GM12878 (cell line): Measurements from ENCODE around the gene PREX1.

Experiments
- CTCF ChIP-seq, 3 experiments: IDR thresholded peaks in 2 of 3; conservative IDR thresholded peaks in 1 of 3; 2 replicates each; pipeline ENCODE4 v1.5.1; 2011; ENCODE audit warnings: low read depth in 3 of 3, low read length in 3 of 3, mild to moderate bottlenecking in 3 of 3, control low read depth in 2 of 3, moderate library complexity in 2 of 3, inconsistent platforms in 1 of 3, mixed read lengths in 1 of 3; ENCODE audit not compliant: control insufficient read depth in 2 of 3, insufficient read depth in 1 of 3; ENCODE audit errors: extremely low read depth in 1 of 3
- EP300 ChIP-seq, 2 experiments: fragments of 150-350 bp in 1 of 2; IDR thresholded peaks; 2 replicates each; pipeline ENCODE4 v1.6.1; 2011 to 2012; ENCODE audit warnings: low read depth in 2 of 2, low read length in 2 of 2, borderline replicate concordance in 1 of 2, improper control_type of control experiment in 1 of 2, inconsistent platforms in 1 of 2; ENCODE audit not compliant: control insufficient read depth in 1 of 2
- EZH2 ChIP-seq: IDR thresholded peaks from 2 replicates; pipeline ENCODE4 v1.6.1; 2012; ENCODE audit warnings: low read depth, mild to moderate bottlenecking, control low read depth, inconsistent platforms, low read length, borderline replicate concordance; ENCODE audit not compliant: control insufficient read depth
- HDAC6 ChIP-seq: fragments of 200-600 bp; sonication (generic); IDR thresholded peaks from one replicate; pipeline ENCODE4 v1.8.0; 2017; ENCODE audit warnings: antibody characterized with exemption; ENCODE audit not compliant: unreplicated experiment
- POU2F2 ChIP-seq: IDR thresholded peaks from 3 replicates; pipeline ENCODE4 v1.6.1; 2011; ENCODE audit warnings: low read depth, mild to moderate bottlenecking, low read length, borderline replicate concordance
- TARDBP ChIP-seq: IDR thresholded peaks from 2 replicates; pipeline ENCODE4 v1.6.1; 2016; ENCODE audit warnings: borderline replicate concordance
- TF ChIP-seq, protein P1 (sequence below): IDR thresholded peaks from 2 replicates; pipeline ENCODE4 v1.6.1; 2012; ENCODE audit warnings: low read depth, low read length, improper control_type of control experiment

- TF ChIP-seq HDAC6 (no peak), TARDBP (no peak), CTCF (IDR thresholded peaks at IDR 0.05 in 2 of 3, conservative IDR thresholded peaks at IDR 0.05 in 1 of 3; ENCODE audit: control insufficient read depth in 2 of 3, extremely low read depth in 1 of 3, insufficient read depth in 1 of 3, low read depth in 3 of 3, low read length in 3 of 3) (no peak), EP300 (IDR thresholded peaks at IDR 0.05; ENCODE audit: borderline replicate concordance in 1 of 2, control insufficient read depth in 1 of 2, low read depth in 2 of 2, low read length in 2 of 2) (no peak), EZH2 (no peak), POU2F2 (no peak)
- TF ChIP-seq, protein P1, sequence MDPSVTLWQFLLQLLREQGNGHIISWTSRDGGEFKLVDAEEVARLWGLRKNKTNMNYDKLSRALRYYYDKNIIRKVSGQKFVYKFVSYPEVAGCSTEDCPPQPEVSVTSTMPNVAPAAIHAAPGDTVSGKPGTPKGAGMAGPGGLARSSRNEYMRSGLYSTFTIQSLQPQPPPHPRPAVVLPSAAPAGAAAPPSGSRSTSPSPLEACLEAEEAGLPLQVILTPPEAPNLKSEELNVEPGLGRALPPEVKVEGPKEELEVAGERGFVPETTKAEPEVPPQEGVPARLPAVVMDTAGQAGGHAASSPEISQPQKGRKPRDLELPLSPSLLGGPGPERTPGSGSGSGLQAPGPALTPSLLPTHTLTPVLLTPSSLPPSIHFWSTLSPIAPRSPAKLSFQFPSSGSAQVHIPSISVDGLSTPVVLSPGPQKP: no peak
Measured at GRCh38 chr20:48672324-48672723, 155.5 kb downstream of the PREX1 start.
